OCI-LY1 (cell line): Measurements from ENCODE around the gene PCSK1N.
"Not testable (repeated sequence)": the region's sequence is repeated elsewhere in the genome, so short reads cannot be mapped to it uniquely, and the experiment has no call there.

Experiments used
- CTCF ChIP-seq: fragments of 200-600 bp; sonication (generic), shearing (Covaris generic); IDR thresholded peaks from 2 replicates; pipeline ENCODE4 v1.5.1; 2017; ENCODE audit warnings: mild to moderate bottlenecking, antibody characterized with exemption, low read length, moderate library complexity, mixed read lengths
- EZH2 ChIP-seq: fragments of 200-600 bp; sonication (generic), shearing (Covaris generic); IDR thresholded peaks from 2 replicates; pipeline ENCODE4 v1.8.0; 2017; ENCODE audit warnings: borderline replicate concordance, mixed run types, mild to moderate bottlenecking, antibody characterized with exemption, low read length, moderate library complexity, mixed read lengths

DNA sequence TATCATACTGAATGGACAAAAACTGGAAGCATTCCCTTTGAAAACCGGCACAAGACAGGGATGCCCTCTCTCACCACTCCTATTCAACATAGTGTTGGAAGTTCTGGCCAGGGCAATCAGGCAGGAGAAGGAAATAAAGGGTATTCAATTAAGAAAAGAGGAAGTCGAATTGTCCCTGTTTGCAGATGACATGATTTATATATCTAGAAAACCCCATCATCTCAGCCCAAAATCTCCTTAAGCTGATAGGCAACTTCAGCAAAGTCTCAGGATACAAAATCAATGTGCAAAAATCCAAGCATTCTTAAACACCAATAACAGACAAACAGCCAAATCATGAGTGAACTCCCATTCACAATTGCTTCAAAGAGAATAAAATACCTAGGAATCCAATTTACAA is 36.6 kb upstream of the PCSK1N start:
- TF ChIP-seq CTCF, EZH2: not testable (repeated sequence)
